Heart left ventricle (tissue), 16 donors: ENCODE results near the gene TSSC4. TPM values are rescaled to one million over a fixed set of nuclear protein-coding genes. Genes with fewer than 3 reads are reported as not detected.
A peak's percentile ranks its signal among the peaks of the same experiment; 100 is the strongest.

Experiments
- ATAC-seq, 4 donors: fragments of 200-7000 bp; cut with Tn5 transposase; one replicate each; pipeline ENCODE4 v1.9.1; 2020 to 2022; ENCODE audit warnings: moderate library complexity in 4 of 4, mild to moderate bottlenecking in 3 of 4, moderate number of reproducible peaks in 1 of 4
- DNase-seq, 5 donors: peaks; one replicate each; pipeline ENCODE4 v3.0.0-alpha.2; 2020
- H3K27ac ChIP-seq, 12 donors: fragments of 200-600 bp; sonication (generic) in 4 of 12; one replicate each; pipeline versions ENCODE4 v1.5.0 to v1.8.0; 2016 to 2022; ENCODE audit warnings: mild to moderate bottlenecking in 2 of 12
- H3K27me3 ChIP-seq, 9 donors: fragments of 200-600 bp; sonication (generic) in 2 of 9; one replicate each; pipeline versions ENCODE4 v1.5.1 to v1.8.0; 2016 to 2022; ENCODE audit warnings: mild to moderate bottlenecking in 3 of 9
- H3K36me3 ChIP-seq, 9 donors: fragments of 200-600 bp; sonication (generic) in 2 of 9; one replicate each; pipeline versions ENCODE4 v1.5.0 to v1.8.0; 2018 to 2022; ENCODE audit warnings: mild to moderate bottlenecking in 2 of 9
- H3K4me1 ChIP-seq, 12 donors: fragments of 200-600 bp; sonication (generic) in 4 of 12; one replicate each; pipeline versions ENCODE4 v1.5.0 to v1.8.0; 2016 to 2022; ENCODE audit warnings: mild to moderate bottlenecking in 3 of 12
- H3K4me3 ChIP-seq, 12 donors: fragments of 200-600 bp; sonication (generic) in 4 of 12; one replicate each; pipeline versions ENCODE4 v1.5.0 to v1.8.0; 2017 to 2022; ENCODE audit warnings: mild to moderate bottlenecking in 9 of 12, moderate library complexity in 4 of 12
- H3K9me3 ChIP-seq, 12 donors: fragments of 200-600 bp; sonication (generic) in 4 of 12; one replicate each; pipeline versions ENCODE4 v1.5.0 to v1.8.0; 2016 to 2022; ENCODE audit warnings: mild to moderate bottlenecking in 1 of 12
- CTCF ChIP-seq, 12 donors: fragments of 200-600 bp; sonication (generic) in 4 of 12; IDR thresholded peaks; one replicate each; pipeline versions ENCODE4 v1.5.0 to v1.8.0; 2018 to 2022; ENCODE audit warnings: antibody characterized with exemption in 12 of 12, mild to moderate bottlenecking in 5 of 12
- POLR2A ChIP-seq, 2 donors: fragments of 450-650 bp; IDR thresholded peaks; one replicate each; pipeline ENCODE4 v1.6.1; 2017; ENCODE audit warnings: antibody characterized with exemption in 2 of 2, mild to moderate bottlenecking in 2 of 2, moderate library complexity in 2 of 2
- WGBS, 4 donors: extraction: QIAGEN DNeasy Blood & Tissue Kit in 2 of 4; methylation state at CpG; one replicate each; pipeline versions ENCODE4 v1.1.5 to v1.1.7; 2013 to 2018; 5-methylcytosine and 5-hydroxymethylcytosine counted together
- intact Hi-C, 10 donors: fragments of 100-400 bp; cut with DNase I; formaldehyde crosslinking; loops; one replicate each; pipeline versions ENCODE4 v1.11.1 to v1.14.2; 2022
- polyA plus RNA-seq, 2 donors: library from polyadenylated mRNA; stranded (reverse); fragments of 200-250 nt; gene quantifications; one replicate each; pipeline ENCODE4 v1.2.3, GENCODE V29; 2013
- total RNA-seq, 9 donors: library from RNA; depleted of rRNA in 2 of 9; stranded (reverse); fragments of >200 nt in 2 of 9; fragmentation: NEBNext Ultra II Directional in 3 of 9; extraction: Animal tissue kit (Norgen Biotek cat#: 25700) in 3 of 9; gene quantifications; one replicate each; pipeline versions ENCODE4 v1.1.0 to v1.2.4, GENCODE V29; 2016 to 2023
- donor health status: ischemic (EF 13 %, LVEDD 7.1; RV severe dilation, severe dysfunction).
- donor health status: healthy with polysubstance abuse.
- donor health status: DM: no; HTN: yes; CAD: no.
- donor health status: DM: no; HTN: no; CAD: no.
- donor health status: ischemic (EF 25% LVEDD 6.9; RV normal size, moderate dysfunction).
- donor health status: ischemic (EF 25% LVEDD 5.7; RV mildly dilated, moderate dysfunction).
- donor health status: healthy.
- donor health status: DM: yes; HTN: yes; CAD: no.
- donor health status: ischemic (EF 35%, LVEDD 5.7; RV mildly dilated, moderate dysfunction).
- donor health status: nonischemic (EF 11% LVEDD 7.7; RV severe dilation, severe dysfunction).
- donor health status: DM: yes; HTN: yes; CAD: no.
- donor health status: PGD.
- donor health status: ischemic (EF 29% LVEDD 5.4; RV normal size, mild dysfunction).
- donor health status: nonischemic (EF 23%, LVEDD 6.1; RV moderate dilation, normal function).

The TSSC4 gene
- total and polyA plus RNA-seq, 11 donors, result 23.4 to 75.9 (median 37.2) TPM

DNA sequence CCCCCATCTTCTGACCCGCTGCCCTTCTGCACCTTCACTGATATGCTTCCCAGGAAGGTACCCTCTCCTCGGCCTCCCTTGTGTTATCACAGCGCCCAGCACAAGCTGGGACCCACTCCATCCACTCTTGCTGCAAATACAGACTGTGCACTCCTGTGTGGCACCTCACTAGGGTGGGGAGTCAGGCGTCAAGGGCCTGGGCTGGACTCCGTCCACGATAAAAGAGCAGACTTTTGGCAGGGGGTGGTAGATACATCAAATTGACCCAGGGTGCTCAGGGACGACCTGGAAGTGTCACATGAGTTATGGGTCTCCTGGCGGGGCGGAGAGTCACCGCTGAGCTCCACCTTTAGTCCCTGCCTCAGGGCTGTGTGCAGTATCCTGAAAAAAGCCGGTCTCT is 42.9 kb downstream of the TSSC4 start:
- TF ChIP-seq CTCF (IDR thresholded peaks at IDR 0.05), result no peak
- no peak for TF ChIP-seq POLR2A (IDR thresholded peaks at IDR 0.05)
- Histone ChIP-seq H3K27me3 (peaks cover 0 to 9% (median 0%) of the 10 kb centered on the region in 9 donors), H3K4me1 (peaks cover 5 to 40% (median 28%) of the 10 kb centered on the region in 12 donors), H3K9me3 (peaks cover 0 to 10% (median 0%) of the 10 kb centered on the region in 12 donors), H3K4me3 (no peak overlapping the region), H3K36me3 (no peaks in the 10 kb centered on the region), H3K27ac (no peak overlapping the region)
- no peak for ATAC-seq
- intact Hi-C loops, result loop anchor here in 1 of 10 donors (5.0 kb wide), 1 partner anchor 84 kb away; no protein-coding TSS in a partner anchor
- 54 to 75% (median 66%) methylated on average over 6 to 11 of the region's 11 CpGs for WGBS, 4 donors
- DNase-seq, result peak in 2 of 5 donors; percentile 23 to 53

GRCh38 chr11:2443881-2444820 is 43.6 kb downstream of the TSSC4 start, which contains the start of gene TRPM5:
TRPM5 (minus strand) TSS chr11:2444514; CDS start chr11:2423036, 21,478 bp downstream.
- WGBS, 4 donors, result 6 to 16% (median 8%) methylated on average over 24 to 64 of the region's 64 CpGs
- peak in 3 of 5 donors; percentile 30 to 72 (median 43) for DNase-seq

DNA sequence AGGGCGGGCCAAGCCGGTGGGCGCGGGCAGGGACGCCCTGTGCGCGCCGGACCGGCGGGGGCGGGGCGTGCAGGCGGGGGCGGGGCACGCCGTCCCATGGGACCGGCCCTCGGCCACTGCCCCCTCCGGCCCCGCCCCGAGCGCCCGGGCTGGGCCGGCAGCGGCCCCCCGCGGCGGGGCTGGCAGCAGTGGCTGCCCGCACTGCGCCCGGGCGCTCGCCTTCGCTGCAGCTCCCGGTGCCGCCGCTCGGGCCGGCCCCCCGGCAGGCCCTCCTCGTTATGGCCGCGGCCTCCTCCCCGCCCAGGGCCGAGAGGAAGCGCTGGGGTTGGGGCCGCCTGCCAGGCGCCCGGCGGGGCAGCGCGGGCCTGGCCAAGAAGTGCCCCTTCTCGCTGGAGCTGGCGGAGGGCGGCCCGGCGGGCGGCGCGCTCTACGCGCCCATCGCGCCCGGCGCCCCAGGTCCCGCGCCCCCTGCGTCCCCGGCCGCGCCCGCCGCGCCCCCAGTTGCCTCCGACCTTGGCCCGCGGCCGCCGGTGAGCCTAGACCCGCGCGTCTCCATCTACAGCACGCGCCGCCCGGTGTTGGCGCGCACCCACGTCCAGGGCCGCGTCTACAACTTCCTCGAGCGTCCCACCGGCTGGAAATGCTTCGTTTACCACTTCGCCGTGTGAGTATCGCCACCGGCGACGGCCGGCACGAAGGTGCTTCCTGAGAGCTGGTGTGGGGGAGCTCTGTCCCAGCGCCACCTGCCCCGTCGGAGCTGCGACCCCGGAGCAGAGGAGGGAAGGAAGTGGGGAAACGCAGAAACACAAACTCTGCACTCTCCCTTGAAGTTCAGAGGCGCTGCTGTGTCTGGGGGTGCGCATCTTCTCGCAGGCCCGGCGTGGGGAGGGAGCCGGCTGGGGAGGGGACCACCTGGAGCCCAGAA is 44.5 kb downstream of the TSSC4 start, which contains the start of gene KCNQ1:
TSS of gene KCNQ1 (plus strand) at position 188 of the 925 bp plus-strand sequence. CDS start at position 279, 91 bp downstream.
- Histone ChIP-seq H3K27me3 (peaks cover 0 to 9% (median 0%) of the 10 kb centered on the region in 9 donors), H3K9me3 (peaks cover 0 to 6% (median 0%) of the 10 kb centered on the region in 12 donors), H3K36me3 (no peaks in the 10 kb centered on the region), H3K4me1 (peaks cover 5 to 49% (median 33%) of the 10 kb centered on the region in 12 donors), H3K4me3 (peak within 1 kb of the TSS; percentile 11 to 68 (median 53)), H3K27ac (peak within 1 kb of the TSS in 9 of 12 donors; percentile 15 to 69 (median 49))
- DNase-seq (peak; percentile 55 to 84 (median 69)), ATAC-seq (peak in 3 of 4 donors; percentile 60 to 85 (median 79))
- intact Hi-C loops, result loop anchor here in 3 of 10 donors (5.0 kb wide), 3 partner anchors 67 to 442 kb away; partner anchors contain the start of gene CDKN1C (in 1 of the 3)
- 2 to 5% (median 2%) methylated on average over 21 to 116 of the region's 116 CpGs for WGBS, 4 donors
- TF ChIP-seq POLR2A (IDR thresholded peaks at IDR 0.05) (peak; percentile 43 to 59), CTCF (IDR thresholded peaks at IDR 0.05) (peak in 1 of 12 donors; percentile 8)

More at GRCh38 chr11:2443881-2444820, 43.6 kb downstream of the TSSC4 start, which contains the start of gene TRPM5:
- peaks cover 0 to 10% (median 0%) of the 10 kb centered on the region in 12 donors for H3K9me3 ChIP-seq
- intact Hi-C loops, result loop anchor here in 1 of 10 donors (5.0 kb wide), 1 partner anchor 83 kb away; no protein-coding TSS in a partner anchor
- no peaks in the 10 kb centered on the region for H3K36me3 ChIP-seq
- peak within 1 kb of the TSS in 9 of 12 donors; percentile 15 to 69 (median 49) for H3K27ac ChIP-seq
- H3K4me3 ChIP-seq, result peak within 1 kb of the TSS; percentile 11 to 68 (median 53)
- peak in 2 of 4 donors; percentile 3 to 7 for ATAC-seq
- TF ChIP-seq CTCF (IDR thresholded peaks at IDR 0.05) (no peak), POLR2A (IDR thresholded peaks at IDR 0.05) (no peak)
- H3K4me1 ChIP-seq, result peaks cover 5 to 48% (median 33%) of the 10 kb centered on the region in 12 donors
- peaks cover 0 to 9% (median 0%) of the 10 kb centered on the region in 9 donors for H3K27me3 ChIP-seq
